Activated T-cell treated with anti-CD3 and anti-CD28 coated beads for 24 hours (primary cell): ENCODE measurements around the gene STXBP3.
"Not testable (repeated sequence)": the region's sequence is repeated elsewhere in the genome, so short reads cannot be mapped to it uniquely, and the experiment has no call there.

Experiments used
- DNase-seq: peaks from one replicate; pipeline ENCODE4 v3.0.0-alpha.2; 2020; ENCODE audit warnings: low read depth

STXBP3 gene, protein sequence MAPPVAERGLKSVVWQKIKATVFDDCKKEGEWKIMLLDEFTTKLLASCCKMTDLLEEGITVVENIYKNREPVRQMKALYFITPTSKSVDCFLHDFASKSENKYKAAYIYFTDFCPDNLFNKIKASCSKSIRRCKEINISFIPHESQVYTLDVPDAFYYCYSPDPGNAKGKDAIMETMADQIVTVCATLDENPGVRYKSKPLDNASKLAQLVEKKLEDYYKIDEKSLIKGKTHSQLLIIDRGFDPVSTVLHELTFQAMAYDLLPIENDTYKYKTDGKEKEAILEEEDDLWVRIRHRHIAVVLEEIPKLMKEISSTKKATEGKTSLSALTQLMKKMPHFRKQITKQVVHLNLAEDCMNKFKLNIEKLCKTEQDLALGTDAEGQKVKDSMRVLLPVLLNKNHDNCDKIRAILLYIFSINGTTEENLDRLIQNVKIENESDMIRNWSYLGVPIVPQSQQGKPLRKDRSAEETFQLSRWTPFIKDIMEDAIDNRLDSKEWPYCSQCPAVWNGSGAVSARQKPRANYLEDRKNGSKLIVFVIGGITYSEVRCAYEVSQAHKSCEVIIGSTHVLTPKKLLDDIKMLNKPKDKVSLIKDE

GRCh38 chr1:108746382-108747170 is at the start of gene STXBP3:
Gene STXBP3, plus strand, starts transcription at chr1:108746674. Its CDS starts 64 bp downstream, at chr1:108746738.
- peak; percentile 100 for DNase-seq

GRCh38 chr1:108699375-108700332 is 46.8 kb upstream of the STXBP3 start:
- DNase-seq: no peak

DNA sequence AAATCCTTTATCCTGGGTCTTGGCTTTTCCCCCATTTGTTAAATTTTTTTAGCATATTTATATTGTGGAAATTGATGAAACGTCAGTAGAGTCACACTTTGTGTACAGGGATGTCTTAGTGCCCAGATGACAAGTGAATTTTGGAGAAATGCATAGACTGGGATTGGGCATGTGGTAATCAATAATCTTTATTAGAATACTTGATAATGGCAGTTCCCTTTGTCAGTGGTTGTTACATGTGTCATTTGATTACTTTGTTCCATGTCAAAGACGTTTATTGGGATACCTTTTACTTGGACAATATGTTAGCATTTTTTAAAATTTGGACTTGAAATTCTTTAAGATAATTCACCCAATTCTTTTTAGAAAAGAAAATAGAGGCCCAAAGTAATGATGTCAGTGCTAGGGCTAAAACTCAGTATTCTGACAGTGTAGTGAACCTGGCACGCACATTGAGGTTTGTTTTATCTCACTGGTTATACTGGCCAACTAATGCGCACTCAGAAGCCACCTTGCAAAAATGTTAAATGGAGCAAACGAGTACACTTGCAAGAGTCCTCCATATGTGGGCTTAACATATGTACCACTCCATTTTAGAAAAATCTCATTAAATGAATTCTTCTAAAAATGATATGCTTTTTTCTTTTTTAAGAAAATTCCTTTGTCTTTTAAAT is 45.2 kb upstream of the STXBP3 start:
- DNase-seq: no peak

DNA sequence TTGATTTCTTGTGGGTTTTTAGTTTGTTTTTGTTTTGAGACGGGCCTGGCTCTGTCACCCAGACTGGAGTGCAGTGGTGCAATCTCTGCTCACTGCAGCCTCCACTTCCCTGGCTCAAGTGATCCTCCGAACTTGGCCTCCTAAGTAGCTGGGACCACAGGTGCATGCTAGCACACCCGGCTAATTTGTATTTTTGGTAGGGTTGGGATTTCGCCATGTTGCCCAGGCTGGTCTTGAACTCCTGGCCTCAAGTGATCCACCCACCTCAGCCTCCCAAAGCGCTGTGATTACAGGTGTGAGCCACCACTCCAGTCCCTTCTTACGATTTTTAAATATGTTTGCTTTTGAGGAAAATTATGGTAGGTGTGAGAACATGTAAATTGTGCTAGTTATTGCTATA is 44.4 kb upstream of the STXBP3 start:
- not testable (repeated sequence) for DNase-seq

DNA sequence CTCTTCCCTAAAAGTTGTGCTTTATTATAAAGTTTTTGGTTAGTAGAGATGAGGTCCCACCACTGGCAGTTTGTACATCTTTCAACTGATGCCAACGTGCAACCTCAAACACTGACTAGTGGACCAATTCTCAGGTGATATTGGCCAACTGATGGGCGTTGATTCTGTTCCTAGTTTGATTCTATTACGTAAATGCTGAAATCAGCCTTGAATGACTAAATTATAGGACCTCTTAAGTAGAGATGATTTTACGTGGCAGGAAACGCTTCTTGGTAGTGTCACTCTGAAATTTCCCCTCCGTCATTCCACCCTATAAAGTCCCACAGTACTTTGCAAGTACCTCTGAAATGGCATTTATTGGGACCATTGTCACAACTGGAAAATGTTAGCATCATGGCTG is 42.5 kb upstream of the STXBP3 start:
- peak; percentile 22 for DNase-seq

GRCh38 chr1:108704496-108704895 is 42.0 kb upstream of the STXBP3 start:
- DNase-seq: no peak

GRCh38 chr1:108706643-108707042 is 39.8 kb upstream of the STXBP3 start:
- DNase-seq: no peak

GRCh38 chr1:108708691-108709660 is 37.5 kb upstream of the STXBP3 start:
- peak; percentile 33 for DNase-seq

DNA sequence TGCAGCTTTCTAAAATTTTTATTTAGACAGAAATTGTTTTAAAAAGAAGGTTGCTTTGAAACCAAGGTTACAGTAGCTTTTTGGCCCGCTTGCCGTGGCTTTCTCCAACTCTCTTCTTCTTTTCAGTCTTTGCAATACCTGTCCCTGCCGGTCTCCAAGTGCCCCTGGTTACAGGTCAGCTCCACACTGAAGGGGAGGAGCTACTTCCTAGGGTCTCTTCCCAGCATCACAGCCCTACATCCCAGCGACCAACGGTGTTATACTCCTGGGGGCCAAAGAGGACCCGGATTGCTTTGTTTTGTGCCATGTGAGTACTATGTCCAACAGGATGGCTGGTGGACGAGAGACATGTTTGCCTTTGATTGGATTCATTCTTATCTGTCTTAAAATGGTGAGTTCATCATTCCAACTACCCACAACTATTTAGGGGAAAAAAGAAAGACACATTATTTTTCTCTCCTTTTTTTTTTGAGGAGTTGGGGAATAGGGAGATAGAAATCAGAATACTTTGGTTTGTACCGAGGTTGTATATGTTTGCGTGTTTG is 33.8 kb upstream of the STXBP3 start, which contains the start of gene FNDC7:
Gene FNDC7, plus strand, starts transcription at position 303 of the 545 bp plus-strand sequence. Its CDS starts 26 bp downstream, at position 329.
- DNase-seq: no peak

- no peak for DNase-seq
These were observed 30.5 kb upstream of the STXBP3 start for GRCh38 chr1:108715932-108716331.

GRCh38 chr1:108716437-108717230 is 29.8 kb upstream of the STXBP3 start:
- no peak for DNase-seq

GRCh38 chr1:108717774-108718316 is 28.6 kb upstream of the STXBP3 start:
- DNase-seq: no peak

GRCh38 chr1:108718927-108719655 is 27.4 kb upstream of the STXBP3 start:
- DNase-seq: no peak

GRCh38 chr1:108719656-108720435 is 26.6 kb upstream of the STXBP3 start:
- DNase-seq: no peak

- no peak for DNase-seq
These were observed 24.2 kb upstream of the STXBP3 start for GRCh38 chr1:108722292-108722691.

- no peak for DNase-seq
These were observed 20.6 kb upstream of the STXBP3 start for GRCh38 chr1:108725906-108726305.
